ENCODE results near the gene FNDC5. TPM values are rescaled to one million over a fixed set of nuclear protein-coding genes. Genes with fewer than 3 reads are reported as not detected.

The FNDC5 gene
- total RNA-seq, 1 donor from 2014 or later = 18.7 TPM

- no peak for DNase-seq (ENCODE audit: low spot score)
- intact Hi-C loops (cut with DNase I) = loop anchor here (5.0 kb wide), 2 partner anchors 54 to 159 kb away; partner anchors contain the start of genes S100PBP and YARS1
These were observed 866 bp upstream of the FNDC5 start for GRCh38 chr1:32871364-32872191.

- intact Hi-C loops (cut with DNase I) = loop anchor here (5.0 kb wide), 2 partner anchors 53 to 158 kb away; partner anchors contain the start of genes S100PBP and YARS1
- peak; percentile 44 for DNase-seq (ENCODE audit: low spot score)
These were observed 643 bp downstream of the FNDC5 start for GRCh38 chr1:32869923-32870614.

GRCh38 chr1:32868806-32869455 is 1.8 kb downstream of the FNDC5 start:
- intact Hi-C loops (cut with DNase I) = no loop called here
- DNase-seq (ENCODE audit: low spot score) = no peak

- peak; percentile 41 for DNase-seq (ENCODE audit: low spot score)
- intact Hi-C loops (cut with DNase I) = no loop called here
These were observed 2.6 kb downstream of the FNDC5 start for GRCh38 chr1:32868085-32868484.

- intact Hi-C loops (cut with DNase I) = no loop called here
These were observed 3.0 kb downstream of the FNDC5 start for GRCh38 chr1:32867671-32868070.

GRCh38 chr1:32867151-32867550 is 3.6 kb downstream of the FNDC5 start:
- peak; percentile 29 for DNase-seq (ENCODE audit: low spot score)
- intact Hi-C loops (cut with DNase I) = no loop called here

More at GRCh38 chr1:32867671-32868070, 3.0 kb downstream of the FNDC5 start:
- no peak for DNase-seq (ENCODE audit: low spot score)

- intact Hi-C loops (cut with DNase I) = no loop called here
- no peak for DNase-seq (ENCODE audit: low spot score)
These were observed 4.9 kb downstream of the FNDC5 start for GRCh38 chr1:32865639-32866405.

- peak; percentile 22 for DNase-seq (ENCODE audit: low spot score)
- intact Hi-C loops (cut with DNase I) = no loop called here
These were observed 6.2 kb downstream of the FNDC5 start for GRCh38 chr1:32864375-32865019.

- DNase-seq (ENCODE audit: low spot score) = no peak
- intact Hi-C loops (cut with DNase I) = no loop called here
These were observed 6.8 kb downstream of the FNDC5 start for GRCh38 chr1:32863881-32864245.

GRCh38 chr1:32863218-32863880 is 7.4 kb downstream of the FNDC5 start:
- peak; percentile 49 for DNase-seq (ENCODE audit: low spot score)
- intact Hi-C loops (cut with DNase I) = no loop called here

GRCh38 chr1:32861904-32862695 is 8.6 kb downstream of the FNDC5 start:
- DNase-seq (ENCODE audit: low spot score) = no peak
- intact Hi-C loops (cut with DNase I) = no loop called here

- DNase-seq (ENCODE audit: low spot score) = no peak
- intact Hi-C loops (cut with DNase I) = no loop called here
These were observed 10.1 kb downstream of the FNDC5 start for GRCh38 chr1:32860566-32860965.

GRCh38 chr1:32859915-32860314 is 10.8 kb downstream of the FNDC5 start:
- intact Hi-C loops (cut with DNase I) = no loop called here
- no peak for DNase-seq (ENCODE audit: low spot score)

- no peak for DNase-seq (ENCODE audit: low spot score)
- intact Hi-C loops (cut with DNase I) = no loop called here
These were observed 11.9 kb downstream of the FNDC5 start for GRCh38 chr1:32858791-32859190.

- intact Hi-C loops (cut with DNase I) = no loop called here
- no peak for DNase-seq (ENCODE audit: low spot score)
These were observed 12.6 kb downstream of the FNDC5 start for GRCh38 chr1:32858136-32858535.

- no peak for DNase-seq (ENCODE audit: low spot score)
- intact Hi-C loops (cut with DNase I) = no loop called here
These were observed 14.7 kb downstream of the FNDC5 start for GRCh38 chr1:32855861-32856617.

All from cardiac septum (tissue), 1 donor.